ENCODE measurements around the gene EPHX1.

The EPHX1 gene

GRCh38 chr1:225844236-225845061 is 34.5 kb downstream of the EPHX1 start:
- no peak for DNase-seq

- DNase-seq = no peak
Observed at GRCh38 chr1:225845097-225845496, 35.2 kb downstream of the EPHX1 start.

- peak; percentile 55 for DNase-seq
Observed at GRCh38 chr1:225845571-225846259, 35.8 kb downstream of the EPHX1 start.

GRCh38 chr1:225846331-225847310 is 36.7 kb downstream of the EPHX1 start:
- no peak for DNase-seq

GRCh38 chr1:225847610-225848009 is 37.7 kb downstream of the EPHX1 start:
- no peak for DNase-seq

- peak; percentile 81 for DNase-seq
Observed at GRCh38 chr1:225848030-225848955, 38.4 kb downstream of the EPHX1 start.

GRCh38 chr1:225849925-225850324 is 40.0 kb downstream of the EPHX1 start:
- DNase-seq = no peak

- DNase-seq = no peak
Observed at GRCh38 chr1:225850370-225850769, 40.4 kb downstream of the EPHX1 start.

GRCh38 chr1:225851805-225852204 is 41.9 kb downstream of the EPHX1 start:
- DNase-seq = no peak

- no peak for DNase-seq
Observed at GRCh38 chr1:225852413-225853124, 42.6 kb downstream of the EPHX1 start.

- DNase-seq = no peak
Observed at GRCh38 chr1:225853441-225853840, 43.5 kb downstream of the EPHX1 start.

- DNase-seq = no peak
Observed at GRCh38 chr1:225855503-225856300, 45.8 kb downstream of the EPHX1 start.

GRCh38 chr1:225857256-225857655 is 47.3 kb downstream of the EPHX1 start:
- DNase-seq = no peak

GRCh38 chr1:225859151-225859550 is 49.2 kb downstream of the EPHX1 start:
- DNase-seq = no peak

- no peak for DNase-seq
Observed at GRCh38 chr1:225860107-225860506, 50.2 kb downstream of the EPHX1 start.

GRCh38 chr1:225860876-225861441 is 51.0 kb downstream of the EPHX1 start:
- no peak for DNase-seq

- no peak for DNase-seq
Observed at GRCh38 chr1:225861834-225862580, 52.1 kb downstream of the EPHX1 start.

GRCh38 chr1:225862581-225862950 is 52.6 kb downstream of the EPHX1 start:
- no peak for DNase-seq

- DNase-seq = peak; percentile 29
Observed at GRCh38 chr1:225863167-225863566, 53.2 kb downstream of the EPHX1 start.

All from NCI-H1694 treated with DMSO at 0.1 percent for 48 hours (cell line).